Neural cell (in vitro differentiated cells): ENCODE data around the gene SV2C.

Source experiments
- CTCF ChIP-seq: fragments of 450-650 bp; IDR thresholded peaks from 2 replicates; pipeline ENCODE4 v1.5.1; 2014; ENCODE audit warnings: antibody characterized with exemption, mild to moderate bottlenecking, moderate library complexity; ENCODE audit not compliant: poor library complexity, severe bottlenecking
- SMC3 ChIP-seq: fragments of 450-650 bp; conservative IDR thresholded peaks from 2 replicates; pipeline ENCODE4 v1.6.1; 2014; ENCODE audit warnings: antibody characterized with exemption, mild to moderate bottlenecking, moderate library complexity; ENCODE audit not compliant: poor library complexity
- TAF1 ChIP-seq: IDR thresholded peaks from 2 replicates; pipeline ENCODE4 v1.6.1; 2012; ENCODE audit warnings: low read depth

- TF ChIP-seq CTCF (no peak), TAF1 (no peak), SMC3 (no peak)
These were observed 166.4 kb downstream of the SV2C start for GRCh38 chr5:76249621-76250020.
